HEK293 (cell line): Measurements from ENCODE around the gene FOXP1.

Source experiments
- CTCF ChIA-PET: fragments of 350-600 bp; formaldehyde crosslinking; extraction: SDS; loops from one replicate; lab custom pipeline; 2021; ENCODE audit warnings: antibody characterized with exemption; lab: Yijun Ruan, JAX
- POLR2A ChIA-PET: fragments of 300-600 bp; formaldehyde crosslinking; extraction: SDS; loops from one replicate; lab custom pipeline; 2020; ENCODE audit warnings: antibody characterized with exemption, inconsistent platforms; lab: Yijun Ruan, JAX
- H3K27ac ChIP-seq: fragments of 200-500 bp; sonication (Bioruptor generic); 2 replicates; pipeline ENCODE4 v1.5.1; 2014; ENCODE audit warnings: low read depth, low read length, control low read depth, inconsistent platforms; ENCODE audit errors: extremely low read depth
- H3K36me3 ChIP-seq, 2 experiments: fragments of 200-500 bp in 1 of 2; sonication (Bioruptor generic) in 1 of 2; 1 replicate in 1 of 2; 2 replicates in 1 of 2; pipeline ENCODE4 v1.5.1; 2014 to 2017; ENCODE audit warnings: inconsistent platforms in 2 of 2, low read length in 2 of 2; ENCODE audit not compliant: control insufficient read depth in 2 of 2, insufficient read depth in 1 of 2
- H3K4me1 ChIP-seq: fragments of 200-500 bp; sonication (Bioruptor generic); 2 replicates; pipeline ENCODE4 v1.5.1; 2014; ENCODE audit warnings: mild to moderate bottlenecking, low read length, inconsistent platforms; ENCODE audit not compliant: control insufficient read depth, insufficient read depth
- H3K4me3 ChIP-seq: 2 replicates; pipeline ENCODE4 v1.5.1; 2011; ENCODE audit warnings: low read depth, mild to moderate bottlenecking, control low read depth, low read length, moderate library complexity
- H3K9me3 ChIP-seq: fragments of 200-500 bp; sonication (Bioruptor generic); 2 replicates; pipeline ENCODE4 v1.5.1; 2014; ENCODE audit warnings: low read depth, low read length, inconsistent platforms; ENCODE audit not compliant: control insufficient read depth, insufficient read depth
- SALL2 ChIP-seq: fragments of 450-650 bp; formaldehyde crosslinking; IDR thresholded peaks from 2 replicates; pipeline ENCODE4 v1.5.0; 2017; ENCODE audit warnings: missing biosample characterization, mild to moderate bottlenecking, missing genetic modification characterization, borderline replicate concordance
- TCF7L2 ChIP-seq: IDR thresholded peaks from 2 replicates; pipeline ENCODE4 v1.6.1; 2011; ENCODE audit warnings: low read depth, mild to moderate bottlenecking, inconsistent platforms, low read length, moderate library complexity, borderline replicate concordance
- ZNF211 ChIP-seq: fragments of 450-650 bp; formaldehyde crosslinking; IDR thresholded peaks from 2 replicates; pipeline ENCODE4 v1.5.1; 2016; ENCODE audit warnings: low read depth, missing biosample characterization, missing genetic modification characterization
- ZNF248 ChIP-seq: fragments of 450-650 bp; formaldehyde crosslinking; IDR thresholded peaks from 2 replicates; pipeline ENCODE4 v1.5.1; 2017; ENCODE audit warnings: missing biosample characterization, missing genetic modification characterization
- ZNF529 ChIP-seq: fragments of 450-650 bp; formaldehyde crosslinking; IDR thresholded peaks from 2 replicates; pipeline ENCODE4 v1.5.1; 2017; ENCODE audit warnings: missing genetic modification characterization, missing biosample characterization; ENCODE audit not compliant: insufficient replicate concordance
- ZNF558 ChIP-seq: fragments of 450-650 bp; formaldehyde crosslinking; IDR thresholded peaks from 2 replicates; pipeline ENCODE4 v1.5.1; 2016; ENCODE audit warnings: missing biosample characterization, missing genetic modification characterization
- ZNF660 ChIP-seq: fragments of 450-650 bp; IDR thresholded peaks from 2 replicates; pipeline ENCODE4 v1.5.1; 2018; ENCODE audit warnings: missing biosample characterization, mild to moderate bottlenecking, missing genetic modification characterization
- TF ChIP-seq, protein P1 (sequence below): sonication (generic); formaldehyde crosslinking; IDR thresholded peaks from 2 replicates; pipeline ENCODE4 v1.8.1; 2022; ENCODE audit warnings: mild to moderate bottlenecking, moderate library complexity, missing genetic modification reagents
- TF ChIP-seq, protein P2 (sequence below): fragments of 450-650 bp; formaldehyde crosslinking; IDR thresholded peaks from 2 replicates; pipeline ENCODE4 v1.5.1; 2016; ENCODE audit warnings: missing biosample characterization, missing genetic modification characterization
- TF ChIP-seq, protein P3 (sequence below): fragments of 450-650 bp; formaldehyde crosslinking; optimal IDR thresholded peaks from 2 replicates; pipeline ENCODE3; 2016; ENCODE audit warnings: missing biosample characterization, mild to moderate bottlenecking, missing genetic modification characterization
- TF ChIP-seq, protein P4 (sequence below): fragments of 450-650 bp; formaldehyde crosslinking; IDR thresholded peaks from 2 replicates; pipeline ENCODE4 v1.5.0; 2017; ENCODE audit warnings: missing biosample characterization, missing genetic modification characterization, borderline replicate concordance
- TF ChIP-seq, protein P5 (sequence below): fragments of 450-650 bp; formaldehyde crosslinking; IDR thresholded peaks from 2 replicates; pipeline ENCODE4 v1.5.1; 2016; ENCODE audit warnings: missing biosample characterization, missing genetic modification characterization
- TF ChIP-seq, protein P6 (sequence below): fragments of 450-650 bp; formaldehyde crosslinking; IDR thresholded peaks from 2 replicates; pipeline ENCODE4 v1.5.1; 2016; ENCODE audit warnings: missing biosample characterization, missing genetic modification characterization, borderline replicate concordance

The FOXP1 gene

DNA sequence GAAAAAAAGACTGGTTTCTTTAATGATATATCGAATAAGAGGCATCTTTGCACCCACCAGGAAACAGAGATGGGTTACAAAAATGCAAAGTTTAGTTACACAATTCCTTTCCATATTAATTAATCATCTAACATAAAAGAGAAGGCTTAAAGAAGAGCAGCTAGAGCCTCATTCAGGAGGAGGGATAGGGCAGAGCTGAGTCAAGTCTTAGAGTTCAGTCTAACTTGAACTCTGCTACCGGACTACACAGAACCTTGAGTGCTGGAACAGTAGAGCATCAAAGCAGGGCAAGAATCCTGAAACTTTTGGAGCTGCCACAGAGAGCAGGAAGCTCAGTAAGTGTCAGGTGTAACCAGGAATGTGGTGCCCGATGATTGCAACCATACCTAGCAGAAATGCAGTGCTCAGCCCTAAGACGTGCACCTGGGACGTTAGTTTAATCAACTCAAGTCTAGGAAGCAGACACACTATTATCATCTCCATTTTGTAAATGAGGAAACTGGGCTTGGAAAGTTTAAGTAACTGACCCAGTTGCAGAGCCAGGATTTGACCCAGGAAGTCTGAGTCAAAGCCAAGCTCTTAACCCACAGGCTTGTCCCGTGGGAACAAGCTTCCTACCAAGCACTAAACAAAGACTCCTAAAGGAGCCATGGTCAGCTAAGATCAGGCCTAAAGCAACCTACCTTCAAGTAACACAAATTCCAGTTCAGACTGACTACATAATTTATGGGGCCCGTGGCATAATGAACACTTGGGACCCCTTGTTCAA, 187.4 kb downstream of the FOXP1 start (continued):
- TF ChIP-seq, protein P1, sequence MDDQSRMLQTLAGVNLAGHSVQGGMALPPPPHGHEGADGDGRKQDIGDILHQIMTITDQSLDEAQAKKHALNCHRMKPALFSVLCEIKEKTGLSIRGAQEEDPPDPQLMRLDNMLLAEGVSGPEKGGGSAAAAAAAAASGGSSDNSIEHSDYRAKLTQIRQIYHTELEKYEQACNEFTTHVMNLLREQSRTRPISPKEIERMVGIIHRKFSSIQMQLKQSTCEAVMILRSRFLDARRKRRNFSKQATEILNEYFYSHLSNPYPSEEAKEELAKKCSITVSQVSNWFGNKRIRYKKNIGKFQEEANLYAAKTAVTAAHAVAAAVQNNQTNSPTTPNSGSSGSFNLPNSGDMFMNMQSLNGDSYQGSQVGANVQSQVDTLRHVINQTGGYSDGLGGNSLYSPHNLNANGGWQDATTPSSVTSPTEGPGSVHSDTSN (CRISPR knock-in tag), result no peak
- TF ChIP-seq TCF7L2 (no peak), ZNF660 (tag by site-specific recombination) (no peak), ZNF558 (tag by site-specific recombination) (no peak), SALL2 (no peak), ZNF248 (tag by site-specific recombination) (no peak)
- TF ChIP-seq, protein P2, sequence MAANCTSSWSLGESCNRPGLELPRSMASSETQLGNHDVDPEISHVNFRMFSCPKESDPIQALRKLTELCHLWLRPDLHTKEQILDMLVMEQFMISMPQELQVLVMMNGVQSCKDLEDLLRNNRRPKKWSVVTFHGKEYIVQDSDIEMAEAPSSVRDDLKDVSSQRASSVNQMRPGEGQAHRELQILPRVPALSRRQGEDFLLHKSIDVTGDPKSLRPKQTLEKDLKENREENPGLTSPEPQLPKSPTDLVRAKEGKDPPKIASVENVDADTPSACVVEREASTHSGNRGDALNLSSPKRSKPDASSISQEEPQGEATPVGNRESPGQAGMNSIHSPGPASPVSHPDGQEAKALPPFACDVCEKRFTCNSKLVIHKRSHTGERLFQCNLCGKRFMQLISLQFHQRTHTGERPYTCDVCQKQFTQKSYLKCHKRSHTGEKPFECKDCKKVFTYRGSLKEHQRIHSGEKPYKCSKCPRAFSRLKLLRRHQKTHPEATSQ, result no peak
- TF ChIP-seq, protein P3, sequence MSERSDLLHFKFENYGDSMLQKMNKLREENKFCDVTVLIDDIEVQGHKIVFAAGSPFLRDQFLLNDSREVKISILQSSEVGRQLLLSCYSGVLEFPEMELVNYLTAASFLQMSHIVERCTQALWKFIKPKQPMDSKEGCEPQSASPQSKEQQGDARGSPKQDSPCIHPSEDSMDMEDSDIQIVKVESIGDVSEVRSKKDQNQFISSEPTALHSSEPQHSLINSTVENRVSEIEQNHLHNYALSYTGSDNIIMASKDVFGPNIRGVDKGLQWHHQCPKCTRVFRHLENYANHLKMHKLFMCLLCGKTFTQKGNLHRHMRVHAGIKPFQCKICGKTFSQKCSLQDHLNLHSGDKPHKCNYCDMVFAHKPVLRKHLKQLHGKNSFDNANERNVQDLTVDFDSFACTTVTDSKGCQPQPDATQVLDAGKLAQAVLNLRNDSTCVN (tag by site-specific recombination), result no peak
- TF ChIP-seq, protein P4, sequence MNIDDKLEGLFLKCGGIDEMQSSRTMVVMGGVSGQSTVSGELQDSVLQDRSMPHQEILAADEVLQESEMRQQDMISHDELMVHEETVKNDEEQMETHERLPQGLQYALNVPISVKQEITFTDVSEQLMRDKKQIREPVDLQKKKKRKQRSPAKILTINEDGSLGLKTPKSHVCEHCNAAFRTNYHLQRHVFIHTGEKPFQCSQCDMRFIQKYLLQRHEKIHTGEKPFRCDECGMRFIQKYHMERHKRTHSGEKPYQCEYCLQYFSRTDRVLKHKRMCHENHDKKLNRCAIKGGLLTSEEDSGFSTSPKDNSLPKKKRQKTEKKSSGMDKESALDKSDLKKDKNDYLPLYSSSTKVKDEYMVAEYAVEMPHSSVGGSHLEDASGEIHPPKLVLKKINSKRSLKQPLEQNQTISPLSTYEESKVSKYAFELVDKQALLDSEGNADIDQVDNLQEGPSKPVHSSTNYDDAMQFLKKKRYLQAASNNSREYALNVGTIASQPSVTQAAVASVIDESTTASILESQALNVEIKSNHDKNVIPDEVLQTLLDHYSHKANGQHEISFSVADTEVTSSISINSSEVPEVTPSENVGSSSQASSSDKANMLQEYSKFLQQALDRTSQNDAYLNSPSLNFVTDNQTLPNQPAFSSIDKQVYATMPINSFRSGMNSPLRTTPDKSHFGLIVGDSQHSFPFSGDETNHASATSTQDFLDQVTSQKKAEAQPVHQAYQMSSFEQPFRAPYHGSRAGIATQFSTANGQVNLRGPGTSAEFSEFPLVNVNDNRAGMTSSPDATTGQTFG (tag by site-specific recombination), result no peak
- TF ChIP-seq, protein P5, sequence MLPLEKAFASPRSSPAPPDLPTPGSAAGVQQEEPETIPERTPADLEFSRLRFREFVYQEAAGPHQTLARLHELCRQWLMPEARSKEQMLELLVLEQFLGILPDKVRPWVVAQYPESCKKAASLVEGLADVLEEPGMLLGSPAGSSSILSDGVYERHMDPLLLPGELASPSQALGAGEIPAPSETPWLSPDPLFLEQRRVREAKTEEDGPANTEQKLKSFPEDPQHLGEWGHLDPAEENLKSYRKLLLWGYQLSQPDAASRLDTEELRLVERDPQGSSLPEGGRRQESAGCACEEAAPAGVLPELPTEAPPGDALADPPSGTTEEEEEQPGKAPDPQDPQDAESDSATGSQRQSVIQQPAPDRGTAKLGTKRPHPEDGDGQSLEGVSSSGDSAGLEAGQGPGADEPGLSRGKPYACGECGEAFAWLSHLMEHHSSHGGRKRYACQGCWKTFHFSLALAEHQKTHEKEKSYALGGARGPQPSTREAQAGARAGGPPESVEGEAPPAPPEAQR, result no peak
- TF ChIP-seq, all 188 proteins: peak for 0

DNA sequence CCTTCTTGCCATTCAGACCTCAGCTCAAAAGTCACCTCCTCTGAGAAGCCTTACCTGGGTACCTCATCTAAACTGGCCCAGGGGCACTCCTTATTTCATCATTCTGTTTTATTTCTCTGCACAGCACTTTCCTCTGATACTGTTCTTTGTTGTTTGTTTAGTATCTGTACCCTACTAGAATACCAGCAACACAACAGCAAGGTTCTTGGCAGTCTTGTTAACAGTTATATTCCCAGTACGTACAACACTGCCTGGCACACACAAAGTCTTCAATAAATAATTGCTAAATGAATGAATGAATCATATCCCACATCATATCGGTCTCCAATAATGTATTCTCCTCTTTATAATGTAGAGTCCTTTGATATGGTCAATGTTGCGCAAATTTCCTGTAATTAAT, 188.1 kb downstream of the FOXP1 start:
- ChIA-PET CTCF (no interaction called here), POLR2A (no interaction called here)
- no peak for TF ChIP-seq ZNF529 (tag by site-specific recombination)
- TF ChIP-seq, protein P6, sequence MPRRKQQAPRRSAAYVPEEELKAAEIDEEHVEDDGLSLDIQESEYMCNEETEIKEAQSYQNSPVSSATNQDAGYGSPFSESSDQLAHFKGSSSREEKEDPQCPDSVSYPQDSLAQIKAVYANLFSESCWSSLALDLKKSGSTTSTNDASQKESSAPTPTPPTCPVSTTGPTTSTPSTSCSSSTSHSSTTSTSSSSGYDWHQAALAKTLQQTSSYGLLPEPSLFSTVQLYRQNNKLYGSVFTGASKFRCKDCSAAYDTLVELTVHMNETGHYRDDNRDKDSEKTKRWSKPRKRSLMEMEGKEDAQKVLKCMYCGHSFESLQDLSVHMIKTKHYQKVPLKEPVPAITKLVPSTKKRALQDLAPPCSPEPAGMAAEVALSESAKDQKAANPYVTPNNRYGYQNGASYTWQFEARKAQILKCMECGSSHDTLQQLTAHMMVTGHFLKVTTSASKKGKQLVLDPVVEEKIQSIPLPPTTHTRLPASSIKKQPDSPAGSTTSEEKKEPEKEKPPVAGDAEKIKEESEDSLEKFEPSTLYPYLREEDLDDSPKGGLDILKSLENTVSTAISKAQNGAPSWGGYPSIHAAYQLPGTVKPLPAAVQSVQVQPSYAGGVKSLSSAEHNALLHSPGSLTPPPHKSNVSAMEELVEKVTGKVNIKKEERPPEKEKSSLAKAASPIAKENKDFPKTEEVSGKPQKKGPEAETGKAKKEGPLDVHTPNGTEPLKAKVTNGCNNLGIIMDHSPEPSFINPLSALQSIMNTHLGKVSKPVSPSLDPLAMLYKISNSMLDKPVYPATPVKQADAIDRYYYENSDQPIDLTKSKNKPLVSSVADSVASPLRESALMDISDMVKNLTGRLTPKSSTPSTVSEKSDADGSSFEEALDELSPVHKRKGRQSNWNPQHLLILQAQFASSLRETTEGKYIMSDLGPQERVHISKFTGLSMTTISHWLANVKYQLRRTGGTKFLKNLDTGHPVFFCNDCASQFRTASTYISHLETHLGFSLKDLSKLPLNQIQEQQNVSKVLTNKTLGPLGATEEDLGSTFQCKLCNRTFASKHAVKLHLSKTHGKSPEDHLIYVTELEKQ (tag by site-specific recombination), result no peak
- TF ChIP-seq ZNF211, result no peak
- H3K9me3 ChIP-seq, result no peaks in the 10 kb centered on the region
- no peaks in the 10 kb centered on the region for H3K36me3 ChIP-seq
- H3K4me1 ChIP-seq, result peaks cover 3% of the 10 kb centered on the region; the same call in 1 of the 2 replicates
- H3K27ac ChIP-seq, result no peak overlapping the region
- H3K4me3 ChIP-seq, result no peak overlapping the region
